Right lobe of liver (tissue), 4 donors: ENCODE results near the gene HOXC4.

Experiments used
- CTCF ChIP-seq, 4 donors: fragments of 200-600 bp in 3 of 4; fragments of 450-650 bp in 1 of 4; IDR thresholded peaks; one replicate each; pipeline versions ENCODE4 v1.5.1 to v1.8.0; 2016 to 2022; ENCODE audit warnings: antibody characterized with exemption in 4 of 4, mild to moderate bottlenecking in 2 of 4
- POLR2A ChIP-seq: fragments of 450-650 bp; IDR thresholded peaks from one replicate; pipeline ENCODE4 v1.6.1; 2017; ENCODE audit warnings: antibody characterized with exemption, mild to moderate bottlenecking
- donor health status: DM: no; HTN: no; CAD: no.
- donor health status: DM: no; HTN: no; CAD: no.
- donor health status: DM: no; HTN: yes; CAD: no.

- no peak for TF ChIP-seq CTCF (IDR thresholded peaks at IDR 0.05)
- no peak for TF ChIP-seq POLR2A
Measured at GRCh38 chr12:54016478-54016964, 37.1 kb upstream of the HOXC4 start.
